A549 (cell line): ENCODE data around the gene ZNF346. TPM values are rescaled to one million over a fixed set of nuclear protein-coding genes. Genes with fewer than 3 reads are reported as not detected.

Experiments
- ATAC-seq, 2 experiments: fragments of 200-7000 bp in 1 of 2; fragments of >200 bp in 1 of 2; cut with Nextera tagmentation in 1 of 2; cut with Tn5 transposase in 1 of 2; 3 replicates each; pipeline versions ENCODE4 v1.8.0 to v1.9.1; 2018 to 2020; ENCODE audit warnings: mild to moderate bottlenecking in 1 of 2, moderate library complexity in 1 of 2
- CTCF ChIA-PET: fragments of 300-600 bp; sonication (Branson Sonifier 250); formaldehyde crosslinking; extraction: SDS; loops from one replicate; lab custom pipeline; 2021; ENCODE audit warnings: antibody characterized with exemption, inconsistent platforms; lab: Yijun Ruan, JAX
- POLR2A ChIA-PET: fragments of 350-600 bp; formaldehyde crosslinking; extraction: SDS; loops from one replicate; lab custom pipeline; 2021; ENCODE audit warnings: antibody characterized with exemption, inconsistent platforms; lab: Yijun Ruan, JAX
- DNase-seq, 2 experiments: peaks; one replicate each; pipeline versions ENCODE4 v3.0.0 to v3.0.0-alpha.2; 2011 to 2016; ENCODE audit warnings: low read depth in 1 of 2, low spot score in 1 of 2
- FAIRE-seq: peaks from 2 replicates; lab custom pipeline; 2011; peaks lifted over from hg19 to GRCh38; lab: Jason Lieb, UNC
- H3K27ac ChIP-seq, 2 experiments: fragments of >200 bp; sonication (Bioruptor Twin); formaldehyde crosslinking; 3 replicates each; pipeline ENCODE4 v1.5.1; 2016 to 2017
- H3K4me1 ChIP-seq: fragments of >200 bp; sonication (Bioruptor Twin); formaldehyde crosslinking; 3 replicates; pipeline ENCODE4 v1.6.1; 2016
- H3K4me2 ChIP-seq: fragments of >200 bp; sonication (Bioruptor Twin); formaldehyde crosslinking; 3 replicates; pipeline ENCODE4 v1.6.1; 2016
- H3K4me3 ChIP-seq: fragments of >200 bp; sonication (Bioruptor Twin); formaldehyde crosslinking; 3 replicates; pipeline ENCODE4 v1.5.1; 2016
- H3K9me3 ChIP-seq: fragments of >200 bp; sonication (Bioruptor Twin); formaldehyde crosslinking; 3 replicates; pipeline ENCODE4 v1.6.1; 2016
- ATOH8 ChIP-seq: fragments of 250-450 bp; sonication (Bioruptor Pico); IDR thresholded peaks from 2 replicates; pipeline ENCODE4 v1.5.0; 2020; ENCODE audit warnings: low read depth, mild to moderate bottlenecking, moderate library complexity
- BHLHE40 ChIP-seq: IDR thresholded peaks from 2 replicates; pipeline ENCODE4 v1.6.1; 2012; ENCODE audit warnings: low read depth, low read length, inconsistent platforms
- CBX2 ChIP-seq: fragments of 200-600 bp; sonication (generic); IDR thresholded peaks from 2 replicates; pipeline ENCODE4 v1.6.1; 2016; ENCODE audit warnings: low read depth, mild to moderate bottlenecking, borderline replicate concordance
- CHD2 ChIP-seq: fragments of 150-350 bp; IDR thresholded peaks from 2 replicates; pipeline ENCODE4 v1.6.1; 2014; ENCODE audit warnings: low read length; ENCODE audit not compliant: partially characterized antibody
- CHD4 ChIP-seq: fragments of 200-600 bp; sonication (generic); IDR thresholded peaks from 2 replicates; pipeline ENCODE4 v1.6.1; 2016; ENCODE audit warnings: antibody characterized with exemption, mild to moderate bottlenecking, borderline replicate concordance
- E2F6 ChIP-seq: IDR thresholded peaks from 2 replicates; pipeline ENCODE4 v1.6.1; 2012; ENCODE audit warnings: low read depth, borderline replicate concordance
- EHF ChIP-seq: fragments of 250-450 bp; sonication (Bioruptor Pico); IDR thresholded peaks from 2 replicates; pipeline ENCODE4 v1.5.0; 2020; ENCODE audit warnings: mild to moderate bottlenecking
- EHMT2 ChIP-seq: fragments of 200-600 bp; sonication (generic); IDR thresholded peaks from 2 replicates; pipeline ENCODE4 v1.6.1; 2016; ENCODE audit warnings: antibody characterized with exemption, low read depth, mild to moderate bottlenecking, moderate library complexity
- ELK1 ChIP-seq: fragments of 150-350 bp; IDR thresholded peaks from 2 replicates; pipeline ENCODE4 v1.6.1; 2014; ENCODE audit warnings: low read depth, mild to moderate bottlenecking, low read length
- FOSL2 ChIP-seq, 2 experiments: fragments of 450-650 bp in 1 of 2; fragments of >200 bp in 1 of 2; sonication (Bioruptor Twin) in 1 of 2; formaldehyde crosslinking; IDR thresholded peaks; 2 replicates each; pipeline versions ENCODE4 v1.5.0 to v1.6.1; 2016 to 2020; ENCODE audit warnings: mild to moderate bottlenecking in 1 of 2, moderate library complexity in 1 of 2
- GATA3 ChIP-seq: IDR thresholded peaks from 2 replicates; pipeline ENCODE4 v1.6.1; 2012; ENCODE audit warnings: borderline replicate concordance
- HDAC2 ChIP-seq: fragments of 200-600 bp; sonication (generic); IDR thresholded peaks from 2 replicates; pipeline ENCODE4 v1.6.1; 2016
- HEYL ChIP-seq: fragments of 250-450 bp; sonication (Bioruptor Pico); IDR thresholded peaks from 2 replicates; pipeline ENCODE4 v1.8.0; 2021; ENCODE audit warnings: mild to moderate bottlenecking, moderate library complexity
- HOXA7 ChIP-seq: fragments of 250-450 bp; sonication (Bioruptor Pico); IDR thresholded peaks from 2 replicates; pipeline ENCODE4 v1.5.0; 2020; ENCODE audit warnings: mild to moderate bottlenecking, moderate library complexity
- HOXB13 ChIP-seq: fragments of 250-450 bp; sonication (Bioruptor Pico); IDR thresholded peaks from 2 replicates; pipeline ENCODE4 v1.5.0; 2020; ENCODE audit warnings: low read depth, mild to moderate bottlenecking, moderate library complexity
- KDM1A ChIP-seq: fragments of 200-600 bp; sonication (generic); IDR thresholded peaks from 2 replicates; pipeline ENCODE4 v1.6.1; 2016; ENCODE audit warnings: low read depth, mild to moderate bottlenecking
- MYC ChIP-seq: IDR thresholded peaks from 2 replicates; pipeline ENCODE4 v1.6.1; 2012; ENCODE audit warnings: mild to moderate bottlenecking, inconsistent platforms, low read length, improper control_type of control experiment, borderline replicate concordance
- NFE2L2 ChIP-seq: fragments of 150-350 bp; conservative IDR thresholded peaks from 2 replicates; pipeline ENCODE4 v1.6.1; 2014; ENCODE audit warnings: low read length
- NPAS2 ChIP-seq: fragments of 250-450 bp; sonication (Bioruptor Pico); IDR thresholded peaks from 2 replicates; pipeline ENCODE4 v1.8.0; 2022; ENCODE audit warnings: mild to moderate bottlenecking, moderate library complexity, borderline replicate concordance
- PHF8 ChIP-seq: fragments of 200-600 bp; sonication (generic); IDR thresholded peaks from 2 replicates; pipeline ENCODE4 v1.6.1; 2016; ENCODE audit warnings: low read depth, mild to moderate bottlenecking, antibody characterized with exemption, moderate library complexity, borderline replicate concordance
- POLR2AphosphoS2 ChIP-seq: conservative IDR thresholded peaks from 2 replicates; pipeline ENCODE4 v1.6.1; 2012; ENCODE audit warnings: low read length, improper control_type of control experiment, inconsistent platforms
- RAD21 ChIP-seq, 2 experiments: fragments of >200 bp in 1 of 2; sonication (Bioruptor Twin) in 1 of 2; formaldehyde crosslinking in 1 of 2; IDR thresholded peaks in 1 of 2; conservative IDR thresholded peaks in 1 of 2; 2 replicates in 1 of 2; 3 replicates in 1 of 2; pipeline ENCODE4 v1.6.1; 2012 to 2018; ENCODE audit warnings: inconsistent platforms in 1 of 2
- RARB ChIP-seq: fragments of 250-450 bp; sonication (Bioruptor Pico); IDR thresholded peaks from 2 replicates; pipeline ENCODE4 v1.8.0; 2021; ENCODE audit warnings: mild to moderate bottlenecking, moderate library complexity
- RCOR1 ChIP-seq: fragments of 150-350 bp; IDR thresholded peaks from 2 replicates; pipeline ENCODE4 v1.6.1; 2014; ENCODE audit warnings: antibody characterized with exemption, low read length, low read depth
- RFX5 ChIP-seq: fragments of 450-650 bp; IDR thresholded peaks from 2 replicates; pipeline ENCODE4 v1.7.1; 2014; ENCODE audit warnings: antibody characterized with exemption, mild to moderate bottlenecking, moderate library complexity
- SMC3 ChIP-seq: fragments of >200 bp; sonication (Bioruptor Twin); formaldehyde crosslinking; IDR thresholded peaks from 3 replicates; pipeline ENCODE4 v1.6.1; 2018; ENCODE audit warnings: inconsistent platforms
- TP53 ChIP-seq: fragments of 250-450 bp; sonication (Bioruptor Pico); IDR thresholded peaks from 2 replicates; pipeline ENCODE4 v1.5.0; 2021; ENCODE audit warnings: mild to moderate bottlenecking, moderate library complexity
- USF2 ChIP-seq: fragments of 450-650 bp; IDR thresholded peaks from 2 replicates; pipeline ENCODE4 v1.6.1; 2014; ENCODE audit warnings: antibody characterized with exemption
- ZC3H11A ChIP-seq: fragments of 450-650 bp; IDR thresholded peaks from 2 replicates; pipeline ENCODE4 v1.6.1; 2014; ENCODE audit warnings: antibody characterized with exemption, mild to moderate bottlenecking
- ZFP36 ChIP-seq: fragments of 450-650 bp; IDR thresholded peaks from 2 replicates; pipeline ENCODE4 v1.6.1; 2014; ENCODE audit warnings: borderline replicate concordance; ENCODE audit not compliant: partially characterized antibody
- ZSCAN20 ChIP-seq: fragments of 250-450 bp; sonication (Bioruptor Pico); IDR thresholded peaks from 2 replicates; pipeline ENCODE4 v1.8.0; 2022; ENCODE audit warnings: mild to moderate bottlenecking, moderate library complexity
- WGBS: methylation state at CpG from one replicate; pipeline ENCODE4 v1.1.6; 2017; ENCODE audit errors: missing lambda C conversion rate; 5-methylcytosine and 5-hydroxymethylcytosine counted together
- polyA plus RNA-seq, 4 experiments: library from polyadenylated mRNA; depleted of rRNA in 3 of 4; stranded (reverse); fragments of >200 nt; fragmentation: RNase III in 1 of 4; extraction: RNeasy Plus Mini Kit Qiagen cat#74134 plus additional on column Dnase treatment in 1 of 4; gene quantifications; 2 replicates in 3 of 4; 3 replicates in 1 of 4; pipeline ENCODE4 v1.2.3, GENCODE V29; 2011 to 2017

ZNF346 gene
- polyA plus RNA-seq, 2 of the 4 experiments (the other 2 are of a cell fraction) = 13.5 to 14.1 TPM

- no peak for TF ChIP-seq PHF8
- no peak for TF ChIP-seq HOXA7 (CRISPR knock-in tag)
- TF ChIP-seq SMC3 = no peak
- no peak for TF ChIP-seq CBX2
- TF ChIP-seq HDAC2 = no peak
- TF ChIP-seq RARB (CRISPR knock-in tag) = no peak
- TF ChIP-seq NPAS2 = no peak
- TF ChIP-seq HOXB13 = no peak
- TF ChIP-seq POLR2AphosphoS2 = no peak
- TF ChIP-seq, all 56 proteins: peak for 0
Observed at GRCh38 chr5:177043114-177043513, 20.6 kb downstream of the ZNF346 start (continued).

GRCh38 chr5:177043958-177044357 is 21.5 kb downstream of the ZNF346 start:
- H3K4me3 ChIP-seq = no peak overlapping the region
- H3K27ac ChIP-seq = no peak overlapping the region
- H3K4me1 ChIP-seq = no peaks in the 10 kb centered on the region
- no peak overlapping the region for H3K4me2 ChIP-seq
- TF ChIP-seq BHLHE40 (no peak), ZFP36 (no peak), CHD2 (no peak), RFX5 (no peak), E2F6 (no peak)
- DNase-seq (no peak), FAIRE-seq (no peak), ATAC-seq (no peak)
- ChIA-PET POLR2A (no interaction called here), CTCF (interaction anchor here (0.8 to 4.6 kb wide), 5 partner anchors 10 to 43 kb away, joined by 3 to 21 read pairs (median 3); no protein-coding TSS in a partner anchor)
- H3K9me3 ChIP-seq = no peaks in the 10 kb centered on the region
- WGBS = 95% methylated on average over 1 of the region's 1 CpG

- WGBS = 96% methylated on average over 1 of the region's 1 CpG
- Histone ChIP-seq H3K4me3 (no peak overlapping the region), H3K27ac (no peak overlapping the region), H3K9me3 (no peaks in the 10 kb centered on the region), H3K4me2 (no peak overlapping the region), H3K4me1 (no peaks in the 10 kb centered on the region)
- no peak for FAIRE-seq
- ChIA-PET POLR2A (no interaction called here), CTCF (interaction anchor here (1.0 to 4.6 kb wide), 3 partner anchors 11 to 43 kb away, joined by 3 to 21 read pairs (median 4); no protein-coding TSS in a partner anchor)
- no peak for TF ChIP-seq RCOR1
- no peak for TF ChIP-seq RARB (CRISPR knock-in tag)
- TF ChIP-seq TP53 (CRISPR knock-in tag) = no peak
- no peak for TF ChIP-seq E2F6
- no peak for TF ChIP-seq USF2
- TF ChIP-seq FOSL2 (IDR thresholded peaks at IDR 0.05) = no peak
- no peak for TF ChIP-seq FOSL2 (CRISPR knock-in tag; IDR thresholded peaks at IDR 0.05)
- TF ChIP-seq ELK1 = no peak
- TF ChIP-seq MYC = no peak
- no peak for TF ChIP-seq ZSCAN20 (CRISPR knock-in tag)
- no peak for TF ChIP-seq GATA3
- no peak for TF ChIP-seq EHMT2
- TF ChIP-seq HEYL (CRISPR knock-in tag) = no peak
- no peak for TF ChIP-seq CHD4
- no peak for TF ChIP-seq NFE2L2
- no peak for TF ChIP-seq ZC3H11A
- no peak for TF ChIP-seq EHF (CRISPR knock-in tag)
- TF ChIP-seq RAD21 (conservative IDR thresholded peaks at IDR 0.05 in 1 of 2, IDR thresholded peaks at IDR 0.05 in 1 of 2) = no peak
- TF ChIP-seq PHF8 = no peak
- no peak for TF ChIP-seq KDM1A
- no peak for TF ChIP-seq ATOH8
- no peak for ATAC-seq
- DNase-seq = no peak
Observed at GRCh38 chr5:177044641-177045040, 22.1 kb downstream of the ZNF346 start.
